ENCODE data around the gene TBX5.

Gene TBX5

GRCh38 chr12:114405519-114406271, at the start of gene TBX5:
TSS of gene TBX5 (minus strand) at chr12:114406144. CDS start at chr12:114403898, 2,246 bp downstream.
- no peak for FAIRE-seq

GRCh38 chr12:114451657-114452056, 45.7 kb upstream of the TBX5 start:
- no peak for FAIRE-seq

- no peak for FAIRE-seq
Observed at GRCh38 chr12:114450515-114451300, 44.8 kb upstream of the TBX5 start.

- FAIRE-seq, result no peak
Observed at GRCh38 chr12:114450019-114450418, 44.1 kb upstream of the TBX5 start.

GRCh38 chr12:114448618-114448933, 42.6 kb upstream of the TBX5 start:
- no peak for FAIRE-seq

- no peak for FAIRE-seq
Observed at GRCh38 chr12:114447799-114448617, 42.1 kb upstream of the TBX5 start.

- no peak for FAIRE-seq
Observed at GRCh38 chr12:114447274-114447716, 41.4 kb upstream of the TBX5 start.

- no peak for FAIRE-seq
Observed at GRCh38 chr12:114445401-114446323, 39.7 kb upstream of the TBX5 start.

- FAIRE-seq, result no peak
Observed at GRCh38 chr12:114444422-114445279, 38.7 kb upstream of the TBX5 start.

GRCh38 chr12:114443607-114444421, 37.9 kb upstream of the TBX5 start:
- no peak for FAIRE-seq

GRCh38 chr12:114442578-114442977, 36.6 kb upstream of the TBX5 start:
- no peak for FAIRE-seq

- FAIRE-seq, result no peak
Observed at GRCh38 chr12:114441545-114441944, 35.6 kb upstream of the TBX5 start.

GRCh38 chr12:114441039-114441383, 35.1 kb upstream of the TBX5 start:
- FAIRE-seq, result no peak

GRCh38 chr12:114440270-114441038, 34.5 kb upstream of the TBX5 start:
- FAIRE-seq, result no peak

GRCh38 chr12:114439817-114440216, 33.9 kb upstream of the TBX5 start:
- no peak for FAIRE-seq

GRCh38 chr12:114439261-114439683, 33.3 kb upstream of the TBX5 start:
- no peak for FAIRE-seq

- FAIRE-seq, result no peak
Observed at GRCh38 chr12:114438635-114439256, 32.8 kb upstream of the TBX5 start.

- FAIRE-seq, result no peak
Observed at GRCh38 chr12:114434341-114434740, 28.4 kb upstream of the TBX5 start.

GRCh38 chr12:114431902-114432301, 26.0 kb upstream of the TBX5 start:
- no peak for FAIRE-seq

Measured in A204.1 (cell line).